ENCODE measurements around the gene TRNT1.

TRNT1 gene

GRCh38 chr3:3110749-3111361 is 15.9 kb upstream of the TRNT1 start:
- peak in 1 of 56 donors; percentile 3 for DNase-seq

- no peak for DNase-seq
Measured at GRCh38 chr3:3113042-3113709, 13.6 kb upstream of the TRNT1 start.

- DNase-seq, result no peak
Measured at GRCh38 chr3:3117651-3118050, 9.1 kb upstream of the TRNT1 start.

GRCh38 chr3:3119393-3119851 is 7.3 kb upstream of the TRNT1 start:
- DNase-seq, result no peak

- DNase-seq, result peak in 1 of 56 donors; percentile 4
Measured at GRCh38 chr3:3125977-3126376, 763 bp upstream of the TRNT1 start.

DNA sequence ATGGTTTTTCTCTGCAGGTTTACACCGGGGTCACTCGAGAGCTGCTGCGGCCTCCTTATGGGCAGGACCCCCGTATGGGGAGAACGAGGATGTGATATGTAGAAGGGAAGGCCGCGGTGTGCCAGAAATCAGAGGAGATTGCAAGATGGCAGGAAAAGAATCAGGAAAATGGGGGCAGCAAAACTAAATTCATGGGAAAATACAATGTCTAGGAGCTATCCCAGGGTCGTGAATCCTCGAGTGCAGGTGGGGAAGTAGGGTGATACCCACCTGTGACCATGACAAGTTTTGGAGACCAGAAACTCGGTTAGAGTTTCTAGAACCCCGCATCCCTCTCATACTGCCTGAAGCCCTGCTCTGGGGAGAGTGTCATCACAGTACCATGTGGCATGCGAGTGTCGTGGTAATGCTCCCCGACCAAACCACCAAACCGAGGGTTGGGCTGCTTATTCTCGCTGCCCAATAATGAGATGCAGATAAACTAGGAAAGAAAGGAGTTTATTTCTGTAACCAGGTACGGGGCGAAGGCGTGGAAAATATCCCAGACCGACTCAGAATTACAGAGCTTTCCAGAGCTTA is 781 bp downstream of the TRNT1 start:
- peak in 1 of 56 donors; percentile 46 for DNase-seq

- DNase-seq, result no peak
Measured at GRCh38 chr3:3129579-3129978, 2.8 kb downstream of the TRNT1 start.

DNA sequence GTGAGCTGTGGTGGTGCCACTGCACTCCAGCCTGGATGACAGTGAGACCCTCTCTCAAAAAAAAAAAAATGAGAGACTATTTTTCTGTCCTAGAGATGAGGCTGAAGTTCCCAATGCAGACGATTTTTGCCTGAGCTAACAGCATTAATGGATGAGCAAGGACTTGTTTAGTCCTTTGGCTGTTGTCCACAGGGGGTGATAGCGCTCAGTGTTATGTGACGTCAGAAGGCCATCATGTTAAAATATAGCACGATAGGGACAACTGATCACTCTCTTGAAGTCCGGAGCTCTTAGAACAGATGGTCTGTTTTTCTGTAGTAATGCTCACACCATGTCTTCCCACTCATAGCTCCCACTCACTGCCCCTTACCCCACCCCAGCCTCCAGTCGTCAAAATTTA is 6.8 kb downstream of the TRNT1 start:
- DNase-seq, result no peak

- DNase-seq, result peak in 4 of 56 donors; percentile 2 to 26 (median 8)
Measured at GRCh38 chr3:3134750-3135448, 8.2 kb downstream of the TRNT1 start.

GRCh38 chr3:3137526-3137925 is 10.8 kb downstream of the TRNT1 start:
- no peak for DNase-seq

DNA sequence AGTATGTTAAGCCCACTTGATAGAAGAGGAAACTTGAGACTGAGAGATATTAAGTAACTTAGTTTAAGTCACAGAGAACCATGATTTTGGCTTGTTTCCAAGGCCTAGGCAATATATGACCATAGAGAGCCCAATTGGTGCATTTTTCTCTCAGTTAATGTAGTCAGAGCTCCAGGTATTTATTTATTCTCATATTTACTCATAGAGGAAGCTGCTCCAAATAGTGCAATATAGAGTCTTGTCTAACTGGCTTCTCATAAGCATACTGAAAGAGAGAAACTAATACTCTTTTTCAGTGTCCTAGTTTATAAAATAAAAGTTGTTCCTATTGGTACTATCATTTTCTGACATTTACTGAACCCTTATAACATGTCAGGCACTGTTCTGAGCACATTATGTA is 15.2 kb downstream of the TRNT1 start:
- DNase-seq, result no peak

DNA sequence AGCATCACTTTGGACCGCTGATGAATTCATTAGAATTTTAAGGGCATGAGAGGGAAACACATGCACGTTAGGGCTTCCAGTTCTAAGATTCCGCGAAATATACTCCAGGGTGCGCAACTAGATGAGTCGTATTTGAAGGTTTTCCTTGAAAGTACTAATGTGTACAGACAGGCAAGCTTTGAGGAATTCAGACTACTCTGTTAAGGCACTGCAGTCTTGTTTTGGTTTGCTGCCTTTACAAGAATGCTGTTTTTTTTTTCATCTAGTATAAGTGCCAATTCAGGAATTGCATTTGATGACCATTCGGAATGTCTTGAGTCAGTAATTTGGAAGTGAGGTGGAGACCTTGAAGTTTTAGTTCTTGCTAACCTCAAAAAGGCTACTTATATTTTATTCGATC is 19.1 kb downstream of the TRNT1 start:
- no peak for DNase-seq

GRCh38 chr3:3149560-3149959 is 22.8 kb downstream of the TRNT1 start:
- DNase-seq, result no peak

- DNase-seq, result no peak
Measured at GRCh38 chr3:3151513-3151912, 24.8 kb downstream of the TRNT1 start.

- no peak for DNase-seq
Measured at GRCh38 chr3:3154879-3155610, 28.3 kb downstream of the TRNT1 start.

DNA sequence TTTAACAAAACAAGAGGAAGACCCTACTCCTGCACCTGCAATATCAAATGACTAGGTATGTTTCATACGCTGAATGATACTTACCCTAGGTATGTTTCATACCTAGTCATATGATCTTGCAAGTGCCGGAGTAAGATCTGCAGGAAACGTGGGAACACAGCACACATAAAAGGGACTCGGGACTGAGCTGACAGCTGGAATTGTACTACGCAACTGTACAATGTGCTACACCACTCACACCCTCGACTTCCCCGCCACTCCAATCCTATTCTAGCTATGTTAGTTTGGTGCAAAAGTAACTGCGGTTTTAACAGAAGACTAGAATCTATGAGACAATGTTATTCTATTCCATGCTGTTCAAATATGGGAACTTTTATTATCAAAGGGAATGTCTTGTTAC is 30.7 kb downstream of the TRNT1 start:
- no peak for DNase-seq

- DNase-seq, result no peak
Measured at GRCh38 chr3:3160826-3161225, 34.1 kb downstream of the TRNT1 start.

- DNase-seq, result no peak
Measured at GRCh38 chr3:3165241-3165640, 38.5 kb downstream of the TRNT1 start.

- no peak for DNase-seq
Measured at GRCh38 chr3:3165650-3166049, 38.9 kb downstream of the TRNT1 start.

DNA sequence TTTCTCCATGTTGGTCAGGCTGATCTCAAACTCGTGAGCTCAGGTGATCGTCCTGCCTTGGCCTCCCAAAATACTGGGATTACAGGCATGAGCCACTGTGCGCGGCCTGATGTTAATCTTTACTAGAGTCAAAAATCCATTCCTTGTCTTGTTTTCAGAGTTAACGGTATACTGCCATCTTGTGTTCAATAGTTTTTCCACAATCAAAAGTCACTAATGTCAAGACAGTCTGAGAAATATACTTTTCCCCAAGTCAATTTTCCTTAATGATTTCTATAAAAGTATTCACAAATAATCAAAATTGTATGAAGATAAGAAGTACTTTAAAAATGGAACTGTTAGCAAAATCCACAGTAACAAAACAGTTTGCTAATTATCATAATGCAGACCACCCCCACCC is 44.3 kb downstream of the TRNT1 start:
- no peak for DNase-seq

DNA sequence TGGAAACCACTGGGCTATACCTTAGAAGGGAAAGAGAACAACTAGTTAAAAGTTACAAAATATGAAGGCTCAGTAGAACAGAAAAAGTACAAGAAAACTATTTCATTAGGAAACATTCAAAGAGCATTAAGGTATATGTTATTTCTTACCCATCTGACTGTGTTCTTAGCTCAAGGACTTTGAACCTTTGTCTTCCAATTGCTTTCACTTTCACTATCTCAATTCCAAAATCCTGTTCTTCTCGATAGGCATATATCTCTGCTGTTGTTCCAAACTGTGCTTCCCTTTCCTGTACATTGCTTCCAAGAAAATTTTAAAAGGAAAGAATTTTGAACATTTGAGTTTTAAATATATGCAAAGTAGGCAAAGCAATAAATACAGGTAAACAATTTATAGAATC is 45.9 kb downstream of the TRNT1 start:
- DNase-seq, result no peak

Data from amygdala (tissue), 56 donors.